Panc1 (cell line): ENCODE results near the gene AFM. TPM values are rescaled to one million over a fixed set of nuclear protein-coding genes. Genes with fewer than 3 reads are reported as not detected.

Experiments used
- ATAC-seq: fragments of 200-7000 bp; cut with Tn5 transposase; 2 replicates; pipeline ENCODE4 v1.9.1; 2020; ENCODE audit warnings: mild to moderate bottlenecking, moderate library complexity
- BruUV-seq: library from RNA; stranded (reverse); fragments of 400-500 nt; replicated peaks from 2 replicates; lab custom pipeline; 2021; lab: Mats Ljungman, UMichigan
- CTCF ChIA-PET: fragments of 300-600 bp; sonication (Branson Sonifier 250); formaldehyde crosslinking; loops from one replicate; lab custom pipeline; 2022; ENCODE audit warnings: antibody characterized with exemption; lab: Charles Lee
- POLR2A ChIA-PET: fragments of 300-600 bp; sonication (Branson Sonifier 250); formaldehyde crosslinking; loops from one replicate; lab custom pipeline; 2022; ENCODE audit warnings: antibody characterized with exemption; lab: Charles Lee
- DNase-seq: peaks from one replicate; pipeline ENCODE4 v3.0.0-alpha.2; 2010; ENCODE audit warnings: low read depth, low spot score
- H3K27ac ChIP-seq: 2 replicates; pipeline ENCODE4 v1.5.1; 2011; ENCODE audit warnings: mild to moderate bottlenecking, low read length, inconsistent platforms
- H3K27me3 ChIP-seq: fragments of 200-500 bp; sonication (Bioruptor generic); 2 replicates; pipeline ENCODE4 v1.6.0; 2014; ENCODE audit warnings: low read length, inconsistent platforms; ENCODE audit not compliant: control insufficient read depth, insufficient read depth
- H3K36me3 ChIP-seq: fragments of 200-500 bp; sonication (Bioruptor generic); 2 replicates; pipeline ENCODE4 v1.5.1; 2014; ENCODE audit warnings: inconsistent platforms, mild to moderate bottlenecking, low read length, moderate library complexity; ENCODE audit not compliant: control insufficient read depth, insufficient read depth
- H3K4me1 ChIP-seq: 2 replicates; pipeline ENCODE4 v1.5.1; 2011; ENCODE audit warnings: inconsistent platforms, mild to moderate bottlenecking, low read length, moderate library complexity; ENCODE audit not compliant: control insufficient read depth, insufficient read depth
- H3K4me3 ChIP-seq, 2 experiments: 2 replicates each; pipeline ENCODE4 v1.5.1; 2011 to 2012; ENCODE audit warnings: low read depth in 2 of 2, low read length in 2 of 2, mild to moderate bottlenecking in 2 of 2, inconsistent platforms in 1 of 2, moderate library complexity in 1 of 2
- H3K9me3 ChIP-seq: fragments of 200-500 bp; sonication (Bioruptor generic); 2 replicates; pipeline ENCODE4 v1.5.1; 2014; ENCODE audit warnings: low read depth, mild to moderate bottlenecking, inconsistent platforms, low read length, moderate library complexity; ENCODE audit not compliant: control insufficient read depth, insufficient read depth
- CTCF ChIP-seq: fragments of 450-650 bp; IDR thresholded peaks from 2 replicates; pipeline ENCODE4 v1.5.1; 2017; ENCODE audit warnings: mild to moderate bottlenecking
- POLR2AphosphoS5 ChIP-seq: IDR thresholded peaks from 2 replicates; pipeline ENCODE4 v1.6.1; 2012; ENCODE audit warnings: mild to moderate bottlenecking, low read depth, low read length, moderate library complexity
- REST ChIP-seq, 2 experiments: IDR thresholded peaks; 2 replicates each; pipeline ENCODE4 v1.6.1; 2011 to 2012; ENCODE audit warnings: low read depth in 2 of 2, control low read depth in 1 of 2, low read length in 1 of 2, mild to moderate bottlenecking in 1 of 2, moderate library complexity in 1 of 2; ENCODE audit not compliant: insufficient read depth in 1 of 2
- SIN3A ChIP-seq: IDR thresholded peaks from 2 replicates; pipeline ENCODE4 v1.6.1; 2012; ENCODE audit warnings: low read depth, mild to moderate bottlenecking, low read length, moderate library complexity, borderline replicate concordance; ENCODE audit not compliant: insufficient read depth
- TCF7L2 ChIP-seq: IDR thresholded peaks from 2 replicates; pipeline ENCODE4 v1.6.1; 2011; ENCODE audit warnings: mild to moderate bottlenecking, low read depth, low read length, inconsistent platforms
- in situ Hi-C: cut with HindIII; loops from 2 replicates; pipeline ENCODE4 v1.10.0; 2016; ENCODE audit warnings: low sequenced_read_pairs, low pct_unique_long_range_greater_than_20kb
- intact Hi-C: fragments of 100-400 bp; cut with micrococcal nuclease; formaldehyde crosslinking; loops from one replicate; pipeline ENCODE4 v1.10.0; 2022; ENCODE audit not compliant: unreplicated experiment
- total RNA-seq: library from RNA; stranded (reverse); gene quantifications from one replicate; pipeline ENCODE4 v1.2.1, GENCODE V29; 2021; ENCODE audit not compliant: unreplicated experiment

AFM gene
- total RNA-seq, 1 experiment from 2014 or later, result not detected

GRCh38 chr4:73446336-73446938 lies 35.1 kb upstream of the AFM start:
- Histone ChIP-seq H3K9me3 (no peaks in the 10 kb centered on the region), H3K27ac (no peak overlapping the region), H3K4me1 (no peaks in the 10 kb centered on the region), H3K27me3 (peaks cover 5% of the 10 kb centered on the region), H3K4me3 (no peak overlapping the region), H3K36me3 (no peaks in the 10 kb centered on the region)
- peak; percentile 79 for ATAC-seq
- CTCF ChIA-PET, result interaction anchor here (0.6 to 1.5 kb wide), 4 partner anchors 105 to 475 kb away, joined by 3 to 9 read pairs (median 6); no protein-coding TSS in a partner anchor
- in situ Hi-C loops, result no loop called here
- intact Hi-C loops, result loop anchor here (1.0 to 10.0 kb wide), 2 partner anchors 105 to 132 kb away; no protein-coding TSS in a partner anchor
- BruUV-seq, result no TSS peak
- DNase-seq, result no peak
- TF ChIP-seq TCF7L2, result no peak
- peak; percentile 75 for TF ChIP-seq CTCF
- POLR2A ChIA-PET, result no interaction called here

GRCh38 chr4:73447671-73448070 lies 33.9 kb upstream of the AFM start:
- Histone ChIP-seq H3K36me3 (no peaks in the 10 kb centered on the region), H3K27ac (no peak overlapping the region), H3K4me1 (no peaks in the 10 kb centered on the region), H3K27me3 (peaks cover 5% of the 10 kb centered on the region; the same call in 1 of the 2 replicates), H3K4me3 (no peak overlapping the region), H3K9me3 (no peaks in the 10 kb centered on the region)
- TF ChIP-seq CTCF (no peak), TCF7L2 (no peak), REST (IDR thresholded peaks at IDR 0.05; ENCODE audit: insufficient read depth in 1 of 2, low read depth in 2 of 2, low read length in 1 of 2) (no peak), POLR2AphosphoS5 (no peak), SIN3A (no peak)
- CTCF ChIA-PET, result interaction anchor here (0.6 to 0.7 kb wide), 2 partner anchors 205 to 287 kb away, joined by 3 to 4 read pairs; no protein-coding TSS in a partner anchor
- in situ Hi-C loops (no loop called here), intact Hi-C loops (loop anchor here (10.0 kb wide), 1 partner anchor 133 kb away; no protein-coding TSS in a partner anchor)
- POLR2A ChIA-PET, result interaction anchor here (0.6 kb wide), 1 partner anchor 189 kb away, joined by 4 read pairs; the partner anchor contains the start of gene ANKRD17
- no peak for ATAC-seq
- BruUV-seq, result no TSS peak
- no peak for DNase-seq
